Upper lobe of right lung (tissue), 1 donor: ENCODE data around the gene WDR59. TPM values are rescaled to one million over a fixed set of nuclear protein-coding genes. Genes with fewer than 3 reads are reported as not detected.

Source experiments
- ATAC-seq: fragments of 200-7000 bp; cut with Tn5 transposase; one replicate; pipeline ENCODE4 v1.9.1; 2020; ENCODE audit warnings: mild to moderate bottlenecking, moderate library complexity
- DNase-seq: peaks from one replicate; pipeline ENCODE4 v3.0.0-alpha.2; 2020
- H3K27ac ChIP-seq: fragments of 200-600 bp; one replicate; pipeline ENCODE4 v1.8.0; 2022
- H3K27me3 ChIP-seq: fragments of 200-600 bp; one replicate; pipeline ENCODE4 v1.8.0; 2022; ENCODE audit warnings: mild to moderate bottlenecking
- H3K36me3 ChIP-seq: fragments of 200-600 bp; one replicate; pipeline ENCODE4 v1.8.0; 2022
- H3K4me1 ChIP-seq: fragments of 200-600 bp; one replicate; pipeline ENCODE4 v1.8.0; 2022
- H3K4me3 ChIP-seq: fragments of 200-600 bp; one replicate; pipeline ENCODE4 v1.8.0; 2022; ENCODE audit warnings: mild to moderate bottlenecking
- H3K9me3 ChIP-seq: fragments of 200-600 bp; one replicate; pipeline ENCODE4 v1.8.0; 2022
- CTCF ChIP-seq: fragments of 200-600 bp; IDR thresholded peaks from one replicate; pipeline ENCODE4 v1.8.0; 2022; ENCODE audit warnings: antibody characterized with exemption
- intact Hi-C: fragments of 100-400 bp; cut with DNase I; formaldehyde crosslinking; loops from one replicate; pipeline ENCODE4 v1.11.0; 2022
- total RNA-seq: library from RNA; stranded (reverse); fragmentation: NEBNext Ultra II Directional; extraction: Animal tissue kit (Norgen Biotek cat#: 25700); gene quantifications from one replicate; pipeline ENCODE4 v1.2.1, GENCODE V29; 2021
- donor health status: DM: no; HTN: yes; CAD: no; lungs with severe emphysema.

Gene WDR59
- total RNA-seq, 1 donor from 2014 or later: 51.6 TPM

DNA sequence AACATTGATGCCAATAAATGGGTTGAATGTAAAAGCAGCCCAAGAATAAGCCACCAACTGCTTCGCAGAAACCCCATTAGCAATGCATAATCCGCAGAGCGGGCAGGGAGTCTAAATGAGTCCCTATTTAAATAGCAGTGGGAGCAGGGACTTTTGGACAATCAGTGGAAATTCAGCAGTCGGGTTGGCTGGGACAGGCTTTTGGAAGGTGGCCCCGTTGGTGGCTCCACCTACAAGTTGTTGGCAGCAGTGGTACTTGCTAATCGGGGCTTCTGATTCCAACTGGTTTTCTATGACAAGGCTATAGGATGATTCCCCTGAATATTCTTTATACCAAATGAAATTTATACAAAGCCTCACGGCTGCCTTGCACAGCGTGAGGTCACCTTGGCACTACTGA is 86.3 kb downstream of the WDR59 start:
- intact Hi-C loops: no loop called here
- DNase-seq (no peak), ATAC-seq (no peak)
- no peak overlapping the region for H3K27ac ChIP-seq
- H3K27me3 ChIP-seq: no peaks in the 10 kb centered on the region
- no peaks in the 10 kb centered on the region for H3K9me3 ChIP-seq
- no peak overlapping the region for H3K4me3 ChIP-seq
- TF ChIP-seq CTCF: no peak
- H3K4me1 ChIP-seq: no peaks in the 10 kb centered on the region
- H3K36me3 ChIP-seq: peaks cover 27% of the 10 kb centered on the region

GRCh38 chr16:74896389-74897370 is 88.2 kb downstream of the WDR59 start:
- intact Hi-C loops: no loop called here
- H3K36me3 ChIP-seq: peaks cover 32% of the 10 kb centered on the region

DNA sequence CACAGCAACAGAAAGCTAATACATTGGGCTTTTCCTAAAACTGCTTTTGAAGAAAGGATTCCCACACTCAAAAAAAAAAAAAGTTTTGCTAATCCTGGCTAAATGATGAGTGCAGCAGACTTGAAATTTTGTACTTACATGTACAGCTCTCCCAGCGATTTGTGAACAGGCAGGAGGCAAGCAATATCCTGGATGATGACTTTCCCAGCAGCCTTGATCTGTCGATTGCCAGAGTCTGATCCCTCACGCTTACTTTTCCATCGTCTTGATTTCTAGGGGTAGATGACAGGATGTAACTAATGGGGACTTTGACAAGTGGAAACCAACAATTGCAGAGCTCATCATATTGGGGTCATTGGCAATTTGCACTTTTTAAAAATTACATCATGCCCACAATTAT is 91.4 kb downstream of the WDR59 start:
- Histone ChIP-seq H3K4me3 (no peak overlapping the region), H3K27ac (no peak overlapping the region), H3K36me3 (peaks cover 42% of the 10 kb centered on the region), H3K4me1 (no peaks in the 10 kb centered on the region), H3K9me3 (no peaks in the 10 kb centered on the region), H3K27me3 (no peaks in the 10 kb centered on the region)
- no peak for TF ChIP-seq CTCF
- DNase-seq (no peak), ATAC-seq (no peak)
- intact Hi-C loops: no loop called here

More at GRCh38 chr16:74896389-74897370, 88.2 kb downstream of the WDR59 start:
- Histone ChIP-seq H3K4me1 (no peaks in the 10 kb centered on the region), H3K4me3 (no peak overlapping the region), H3K27me3 (no peaks in the 10 kb centered on the region), H3K9me3 (no peaks in the 10 kb centered on the region), H3K27ac (no peak overlapping the region)
- no peak for TF ChIP-seq CTCF
- ATAC-seq: no peak
- DNase-seq: no peak

- Histone ChIP-seq H3K9me3 (no peaks in the 10 kb centered on the region), H3K27ac (no peak overlapping the region), H3K4me3 (no peak overlapping the region), H3K36me3 (peaks cover 49% of the 10 kb centered on the region), H3K27me3 (no peaks in the 10 kb centered on the region), H3K4me1 (no peaks in the 10 kb centered on the region)
- DNase-seq (no peak), ATAC-seq (no peak)
- TF ChIP-seq CTCF: no peak
- intact Hi-C loops: no loop called here
These were observed 92.1 kb downstream of the WDR59 start for GRCh38 chr16:74892574-74893461.

GRCh38 chr16:74888888-74889287 is 96.0 kb downstream of the WDR59 start:
- Histone ChIP-seq H3K4me3 (no peak overlapping the region), H3K36me3 (peaks cover 87% of the 10 kb centered on the region), H3K27ac (no peak overlapping the region), H3K9me3 (no peaks in the 10 kb centered on the region), H3K27me3 (no peaks in the 10 kb centered on the region), H3K4me1 (no peaks in the 10 kb centered on the region)
- intact Hi-C loops: no loop called here
- no peak for TF ChIP-seq CTCF
- ATAC-seq (no peak), DNase-seq (no peak)
